Measurements from ENCODE around the gene HAUS3. TPM values are rescaled to one million over a fixed set of nuclear protein-coding genes. Genes with fewer than 3 reads are reported as not detected.
A peak's percentile ranks its signal among the peaks of the same experiment; 100 is the strongest.

HAUS3 gene
- total RNA-seq, result 15.9 TPM

- DNase-seq (ENCODE audit: low read depth in 2 of 3, low spot score in 2 of 3), result peak; percentile 98 to 99 (median 99)
Measured at GRCh38 chr4:2241410-2242353, at the start of gene HAUS3, which contains the start of gene POLN. Gene HAUS3 (minus strand): TSS chr4:2242121. CDS start chr4:2240946, 1,175 bp downstream. Gene POLN (minus strand): TSS chr4:2242121. CDS start chr4:2229231, 12,890 bp downstream.

GRCh38 chr4:2290974-2291704 lies 49.2 kb upstream of the HAUS3 start:
- DNase-seq (ENCODE audit: low read depth in 2 of 3, low spot score in 2 of 3), result peak; percentile 59 to 93 (median 79)

- DNase-seq (ENCODE audit: low read depth in 2 of 3, low spot score in 2 of 3), result no peak
Measured at GRCh38 chr4:2290488-2290887, 48.6 kb upstream of the HAUS3 start.

GRCh38 chr4:2289955-2290333 lies 48.0 kb upstream of the HAUS3 start:
- no peak for DNase-seq (ENCODE audit: low read depth in 2 of 3, low spot score in 2 of 3)

GRCh38 chr4:2289311-2289954 lies 47.5 kb upstream of the HAUS3 start:
- DNase-seq (ENCODE audit: low read depth in 2 of 3, low spot score in 2 of 3), result no peak

- DNase-seq (ENCODE audit: low read depth in 2 of 3, low spot score in 2 of 3), result no peak
Measured at GRCh38 chr4:2288051-2288541, 46.2 kb upstream of the HAUS3 start.

GRCh38 chr4:2287594-2287915 lies 45.6 kb upstream of the HAUS3 start:
- DNase-seq (ENCODE audit: low read depth in 2 of 3, low spot score in 2 of 3), result no peak

- no peak for DNase-seq (ENCODE audit: low read depth in 2 of 3, low spot score in 2 of 3)
Measured at GRCh38 chr4:2286904-2287593, 45.1 kb upstream of the HAUS3 start.

- no peak for DNase-seq (ENCODE audit: low read depth in 2 of 3, low spot score in 2 of 3)
Measured at GRCh38 chr4:2285613-2286381, 43.9 kb upstream of the HAUS3 start.

- DNase-seq (ENCODE audit: low read depth in 2 of 3, low spot score in 2 of 3), result peak in 1 of 3 donors; percentile 52
Measured at GRCh38 chr4:2284934-2285612, 43.2 kb upstream of the HAUS3 start.

- DNase-seq (ENCODE audit: low read depth in 2 of 3, low spot score in 2 of 3), result no peak
Measured at GRCh38 chr4:2284161-2284933, 42.4 kb upstream of the HAUS3 start.

GRCh38 chr4:2283199-2283711 lies 41.3 kb upstream of the HAUS3 start:
- DNase-seq (ENCODE audit: low read depth in 2 of 3, low spot score in 2 of 3), result no peak

GRCh38 chr4:2281575-2282343 lies 39.8 kb upstream of the HAUS3 start:
- DNase-seq (ENCODE audit: low read depth in 2 of 3, low spot score in 2 of 3), result peak; percentile 75 to 94 (median 86)

- DNase-seq (ENCODE audit: low read depth in 2 of 3, low spot score in 2 of 3), result no peak
Measured at GRCh38 chr4:2280531-2281300, 38.8 kb upstream of the HAUS3 start.

GRCh38 chr4:2277956-2278355 lies 36.0 kb upstream of the HAUS3 start:
- DNase-seq (ENCODE audit: low read depth in 2 of 3, low spot score in 2 of 3), result no peak

- no peak for DNase-seq (ENCODE audit: low read depth in 2 of 3, low spot score in 2 of 3)
Measured at GRCh38 chr4:2276581-2277325, 34.8 kb upstream of the HAUS3 start.
